GM15510 (cell line): ENCODE results near the gene CEBPZ.

Experiments
- POLR2A ChIP-seq: IDR thresholded peaks from 3 replicates; pipeline ENCODE4 v1.6.1; 2011; ENCODE audit warnings: borderline replicate concordance; ENCODE audit not compliant: insufficient read length; ENCODE audit errors: extremely low read depth

The CEBPZ gene

GRCh38 chr2:37232131-37232933, 936 bp upstream of the CEBPZ start:
- TF ChIP-seq POLR2A, result no peak

- TF ChIP-seq POLR2A, result no peak
These were observed 815 bp downstream of the CEBPZ start for GRCh38 chr2:37230581-37230980.

GRCh38 chr2:37228788-37229187, 2.6 kb downstream of the CEBPZ start:
- no peak for TF ChIP-seq POLR2A

- TF ChIP-seq POLR2A, result no peak
These were observed 4.5 kb downstream of the CEBPZ start for GRCh38 chr2:37226863-37227262.

- TF ChIP-seq POLR2A, result no peak
These were observed 7.3 kb downstream of the CEBPZ start for GRCh38 chr2:37224063-37224462.

GRCh38 chr2:37223131-37223530, 8.3 kb downstream of the CEBPZ start:
- TF ChIP-seq POLR2A, result no peak

GRCh38 chr2:37219046-37219445, 12.3 kb downstream of the CEBPZ start:
- TF ChIP-seq POLR2A, result no peak

GRCh38 chr2:37215250-37215649, 16.1 kb downstream of the CEBPZ start:
- TF ChIP-seq POLR2A, result no peak

- no peak for TF ChIP-seq POLR2A
These were observed 19.5 kb downstream of the CEBPZ start for GRCh38 chr2:37211939-37212338.

GRCh38 chr2:37211212-37211611, 20.2 kb downstream of the CEBPZ start:
- no peak for TF ChIP-seq POLR2A

- TF ChIP-seq POLR2A, result no peak
These were observed 25.6 kb downstream of the CEBPZ start for GRCh38 chr2:37205689-37206341.

GRCh38 chr2:37203708-37204107, 27.7 kb downstream of the CEBPZ start:
- TF ChIP-seq POLR2A, result no peak

GRCh38 chr2:37201766-37202165, 29.6 kb downstream of the CEBPZ start:
- no peak for TF ChIP-seq POLR2A

- TF ChIP-seq POLR2A, result no peak
These were observed 30.2 kb downstream of the CEBPZ start for GRCh38 chr2:37201208-37201607.

GRCh38 chr2:37198681-37199065, 32.7 kb downstream of the CEBPZ start:
- no peak for TF ChIP-seq POLR2A
